ENCODE measurements around the gene THTPA.
A peak's percentile ranks its signal among the peaks of the same experiment; 100 is the strongest.
"Not testable (repeated sequence)": the region's sequence is repeated elsewhere in the genome, so short reads cannot be mapped to it uniquely, and the experiment has no call there.

THTPA gene

DNA sequence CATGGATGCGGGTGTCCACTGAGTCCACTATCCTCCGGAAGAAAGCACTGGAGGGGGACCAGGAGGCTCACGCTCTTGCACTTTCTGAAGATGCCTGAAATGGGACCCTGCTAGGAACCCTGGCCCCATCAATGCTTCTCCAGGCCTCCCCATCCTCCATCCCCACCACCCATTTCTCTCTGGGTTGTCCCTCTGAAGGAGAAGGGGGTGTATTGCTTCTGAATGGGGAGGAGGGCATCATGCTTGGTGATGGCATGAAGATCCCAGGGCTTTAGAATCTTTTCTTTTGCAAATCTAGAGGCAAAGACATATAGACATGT is 23.2 kb downstream of the THTPA start:
- no peak overlapping the region for H3K27ac ChIP-seq (ENCODE audit: low read depth, low read length)
- no peaks in the 10 kb centered on the region for H3K9me3 ChIP-seq (ENCODE audit: control insufficient read depth, insufficient read depth, low read depth, low read length)
- peaks cover 11% of the 10 kb centered on the region for H3K4me1 ChIP-seq (ENCODE audit: control insufficient read depth, insufficient read depth, low read length)
- H3K27me3 ChIP-seq (ENCODE audit: control insufficient read depth, insufficient read depth, low read length): peaks cover 50% of the 10 kb centered on the region
- peak overlapping the region; percentile 56; the same call in 1 of the 2 replicates for H3K4me3 ChIP-seq (ENCODE audit: low read depth, low read length)
- no peaks in the 10 kb centered on the region for H3K36me3 ChIP-seq (ENCODE audit: control insufficient read depth, insufficient read depth, low read length)
- no peak overlapping the region for H3K9ac ChIP-seq (ENCODE audit: low read length)

DNA sequence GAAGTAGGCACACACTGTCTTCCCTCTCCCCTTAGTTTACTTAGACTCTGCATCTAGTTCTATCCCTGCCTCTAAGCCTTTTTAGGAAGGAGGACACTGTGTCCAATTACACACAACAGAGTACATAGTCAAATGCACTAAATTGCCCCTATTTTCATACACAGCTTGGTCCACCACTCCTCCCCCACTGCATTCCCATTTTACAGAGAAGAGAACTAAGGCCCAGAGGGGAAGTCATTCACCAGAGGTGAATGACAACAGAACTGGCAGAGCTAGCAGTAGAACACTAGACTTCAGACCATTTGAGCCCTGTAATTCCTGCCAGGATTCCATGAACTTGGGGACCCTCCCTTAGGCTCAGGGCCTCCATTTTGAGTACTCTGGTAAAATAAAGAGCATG is 23.7 kb downstream of the THTPA start:
- Histone ChIP-seq H3K27ac (ENCODE audit: low read depth, low read length) (no peak overlapping the region), H3K9me3 (ENCODE audit: control insufficient read depth, insufficient read depth, low read depth, low read length) (no peaks in the 10 kb centered on the region), H3K27me3 (ENCODE audit: control insufficient read depth, insufficient read depth, low read length) (peaks cover 48% of the 10 kb centered on the region), H3K9ac (ENCODE audit: low read length) (no peak overlapping the region), H3K4me3 (ENCODE audit: low read depth, low read length) (no peak overlapping the region), H3K4me1 (ENCODE audit: control insufficient read depth, insufficient read depth, low read length) (peaks cover 11% of the 10 kb centered on the region), H3K36me3 (ENCODE audit: control insufficient read depth, insufficient read depth, low read length) (no peaks in the 10 kb centered on the region)

DNA sequence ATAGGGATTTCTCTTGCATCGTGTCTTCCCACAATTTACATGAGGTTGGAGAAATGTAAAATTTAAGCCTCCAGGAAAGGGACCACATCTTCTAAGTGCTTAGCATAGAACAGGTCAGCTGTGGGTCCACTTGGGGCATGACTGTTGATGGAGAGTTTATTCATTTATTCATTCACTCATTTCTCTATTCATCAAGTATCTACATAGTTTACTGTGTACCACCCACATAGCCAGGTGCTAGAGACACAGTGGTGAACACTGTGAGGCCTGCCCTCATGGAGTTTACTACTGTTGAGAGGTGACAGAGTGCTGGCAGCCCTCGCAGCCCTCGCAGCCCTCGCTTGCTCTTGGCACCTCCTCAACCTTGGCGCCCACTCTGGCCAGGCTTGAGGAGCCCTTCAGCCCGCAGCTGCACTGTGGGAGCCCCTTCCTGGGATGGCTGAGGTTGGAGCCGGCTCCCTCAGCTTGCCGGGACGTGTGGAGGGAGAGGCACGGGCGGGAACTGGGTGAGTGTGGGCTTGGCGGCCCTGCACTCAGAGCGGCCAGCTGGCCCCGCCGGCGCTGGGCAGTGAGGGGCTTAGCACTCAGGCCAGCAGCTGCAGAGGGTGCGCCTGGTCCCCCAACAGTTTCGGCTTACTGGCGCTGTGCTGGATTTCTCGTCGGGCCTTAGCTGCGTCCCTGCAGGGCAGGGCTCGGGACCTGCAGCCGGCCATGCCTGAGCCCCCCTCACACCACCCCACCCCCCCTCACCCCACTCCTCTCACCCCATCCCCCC is 24.3 kb downstream of the THTPA start:
- H3K27me3 ChIP-seq (ENCODE audit: control insufficient read depth, insufficient read depth, low read length): peaks cover 42% of the 10 kb centered on the region
- no peaks in the 10 kb centered on the region for H3K36me3 ChIP-seq (ENCODE audit: control insufficient read depth, insufficient read depth, low read length)

DNA sequence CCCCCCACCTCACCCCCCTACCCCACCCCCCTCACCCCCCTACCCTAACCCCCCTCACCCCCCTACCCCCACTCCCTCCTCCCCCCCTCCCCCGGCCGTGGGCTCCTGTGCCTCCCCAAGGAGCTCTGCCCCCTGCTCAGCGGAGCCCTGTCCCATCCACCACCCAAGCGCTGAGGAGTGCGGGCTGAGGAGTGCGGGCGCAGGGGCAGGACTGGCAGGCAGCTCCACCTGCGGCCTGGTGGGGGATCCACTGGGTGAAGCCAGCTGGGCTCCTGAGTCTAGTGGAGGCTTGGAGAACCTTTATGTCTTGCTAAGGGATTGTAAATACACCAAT is 24.8 kb downstream of the THTPA start:
- Histone ChIP-seq H3K9ac (ENCODE audit: low read length) (no peak overlapping the region), H3K36me3 (ENCODE audit: control insufficient read depth, insufficient read depth, low read length) (no peaks in the 10 kb centered on the region), H3K9me3 (ENCODE audit: control insufficient read depth, insufficient read depth, low read depth, low read length) (no peaks in the 10 kb centered on the region), H3K27me3 (ENCODE audit: control insufficient read depth, insufficient read depth, low read length) (peaks cover 37% of the 10 kb centered on the region), H3K4me1 (ENCODE audit: control insufficient read depth, insufficient read depth, low read length) (peaks cover 11% of the 10 kb centered on the region), H3K4me3 (ENCODE audit: low read depth, low read length) (no peak overlapping the region), H3K27ac (ENCODE audit: low read depth, low read length) (no peak overlapping the region)

More for the DNA sequence above, 24.3 kb downstream of the THTPA start:
- Histone ChIP-seq H3K9ac (ENCODE audit: low read length) (no peak overlapping the region), H3K27ac (ENCODE audit: low read depth, low read length) (no peak overlapping the region), H3K9me3 (ENCODE audit: control insufficient read depth, insufficient read depth, low read depth, low read length) (no peaks in the 10 kb centered on the region), H3K4me3 (ENCODE audit: low read depth, low read length) (no peak overlapping the region), H3K4me1 (ENCODE audit: control insufficient read depth, insufficient read depth, low read length) (peaks cover 11% of the 10 kb centered on the region)

DNA sequence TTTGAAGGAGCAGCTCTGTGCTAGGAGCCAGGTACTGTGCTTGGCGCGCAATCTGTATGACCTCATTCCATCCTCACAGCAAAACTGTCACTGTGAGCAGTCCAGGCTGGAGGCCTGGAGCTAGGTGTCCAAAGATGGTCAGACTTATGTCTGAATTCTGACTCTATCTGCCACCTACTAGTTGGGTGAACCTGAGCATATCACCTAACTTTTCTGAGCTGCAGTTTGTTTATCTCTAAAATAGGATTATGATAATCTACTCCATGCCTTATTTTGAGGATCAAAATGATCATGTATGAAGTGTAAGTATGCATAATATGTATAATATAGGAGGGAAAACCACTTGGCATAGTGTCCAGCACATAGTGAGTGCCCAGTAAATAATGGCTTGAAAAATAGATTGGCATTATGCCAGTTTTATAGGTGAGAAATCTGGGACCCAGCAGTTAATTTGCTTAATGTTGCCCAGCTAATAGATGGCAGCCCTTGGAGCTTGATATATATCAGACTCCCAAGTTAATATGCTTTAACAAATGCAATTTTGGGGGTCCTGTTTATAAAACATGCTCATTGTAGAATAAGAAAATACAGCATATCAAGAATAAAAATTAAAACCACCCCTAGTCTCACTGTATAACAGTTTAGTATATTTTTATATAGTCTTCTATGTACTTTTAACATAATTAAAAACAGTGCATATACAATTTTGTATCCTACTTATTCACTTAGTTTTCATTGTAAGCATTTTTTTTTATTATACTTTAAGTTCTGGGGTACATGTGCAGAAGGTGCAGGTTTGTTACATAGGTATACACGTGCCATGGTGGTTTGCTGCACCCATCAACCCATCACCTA is 27.1 kb downstream of the THTPA start:
- no peak overlapping the region for H3K27ac ChIP-seq (ENCODE audit: low read depth, low read length)
- peaks cover 14% of the 10 kb centered on the region for H3K27me3 ChIP-seq (ENCODE audit: control insufficient read depth, insufficient read depth, low read length)
- H3K9ac ChIP-seq (ENCODE audit: low read length): no peak overlapping the region
- H3K4me3 ChIP-seq (ENCODE audit: low read depth, low read length): no peak overlapping the region
- no peaks in the 10 kb centered on the region for H3K36me3 ChIP-seq (ENCODE audit: control insufficient read depth, insufficient read depth, low read length)
- peaks cover 4% of the 10 kb centered on the region; the same call in 1 of the 2 replicates for H3K4me1 ChIP-seq (ENCODE audit: control insufficient read depth, insufficient read depth, low read length)
- no peaks in the 10 kb centered on the region for H3K9me3 ChIP-seq (ENCODE audit: control insufficient read depth, insufficient read depth, low read depth, low read length)

DNA sequence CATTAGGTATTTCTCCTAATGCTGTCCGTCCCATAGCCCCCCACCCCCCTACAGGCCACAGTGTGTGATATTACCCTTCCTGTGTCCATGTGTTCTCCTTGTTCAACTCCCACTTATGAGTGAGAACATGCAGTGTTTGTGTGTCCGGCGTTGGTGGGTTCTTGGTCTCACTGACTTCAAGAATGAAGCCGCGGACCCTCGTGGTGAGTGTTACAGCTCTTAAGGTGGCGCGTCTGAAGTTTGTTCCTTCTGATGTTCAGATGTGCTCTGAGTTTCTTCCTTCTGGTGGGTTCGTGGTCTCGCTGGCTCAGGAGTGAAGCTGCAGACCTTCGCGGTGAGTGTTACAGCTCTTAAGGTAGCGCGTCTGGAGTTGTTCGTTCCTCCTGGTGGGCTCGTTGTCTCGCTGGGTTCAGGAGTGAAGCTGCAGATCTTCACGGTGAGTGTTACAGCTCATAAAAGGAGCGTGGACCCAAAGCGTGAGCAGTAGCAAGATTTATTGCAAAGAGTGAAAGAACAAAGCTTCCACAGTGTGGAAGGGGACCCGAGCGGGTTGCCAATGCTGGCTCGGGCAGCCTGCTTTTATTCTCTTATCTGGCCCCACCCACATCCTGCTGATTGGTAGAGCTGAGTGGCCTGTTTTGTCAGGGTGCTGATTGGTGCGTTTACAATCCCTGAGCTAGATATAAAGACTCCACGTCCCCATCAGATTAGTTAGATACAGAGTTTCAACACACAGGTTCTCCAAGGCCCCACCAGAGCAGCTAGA is 27.9 kb downstream of the THTPA start:
- not testable (repeated sequence) for H3K4me3 ChIP-seq (ENCODE audit: low read depth, low read length); H3K9ac ChIP-seq (ENCODE audit: low read length)

DNA sequence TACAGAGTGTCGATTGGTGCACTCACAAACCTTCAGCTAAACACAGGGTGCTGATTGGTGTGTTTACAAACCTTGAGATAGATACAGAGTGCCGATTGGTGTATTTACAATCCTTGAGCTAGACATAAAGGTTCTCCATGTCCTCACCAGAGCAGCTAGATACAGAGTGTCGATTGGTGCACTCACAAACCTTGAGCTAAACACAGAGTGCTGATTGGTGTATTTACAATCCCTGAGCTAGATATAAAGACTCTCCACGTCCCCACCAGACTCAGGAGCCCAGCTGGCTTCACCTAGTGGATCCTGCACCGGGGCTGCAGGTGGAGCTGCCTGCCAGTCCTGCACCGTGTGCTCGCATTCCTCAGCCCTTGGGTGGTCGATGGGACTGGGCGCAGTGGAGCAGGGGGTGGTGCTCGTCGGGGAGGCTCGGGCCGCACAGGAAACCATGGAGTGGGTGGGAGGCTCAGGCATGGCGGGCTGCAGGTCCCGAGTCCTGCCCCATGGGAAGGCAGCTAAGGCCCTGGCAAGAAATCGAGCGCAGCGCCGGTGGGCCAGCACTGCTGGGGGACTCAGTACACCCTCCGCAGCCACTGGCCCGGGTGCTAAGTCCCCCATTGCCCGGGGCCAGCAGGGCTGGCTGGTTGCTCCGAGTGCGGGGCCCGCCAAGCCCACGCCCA is 28.6 kb downstream of the THTPA start:
- not testable (repeated sequence) for H3K9me3 ChIP-seq (ENCODE audit: control insufficient read depth, insufficient read depth, low read depth, low read length); H3K4me3 ChIP-seq (ENCODE audit: low read depth, low read length); H3K4me1 ChIP-seq (ENCODE audit: control insufficient read depth, insufficient read depth, low read length); H3K27me3 ChIP-seq (ENCODE audit: control insufficient read depth, insufficient read depth, low read length); H3K27ac ChIP-seq (ENCODE audit: low read depth, low read length); H3K36me3 ChIP-seq (ENCODE audit: control insufficient read depth, insufficient read depth, low read length); H3K9ac ChIP-seq (ENCODE audit: low read length)

More for the DNA sequence above, 27.9 kb downstream of the THTPA start:
- H3K4me1 ChIP-seq (ENCODE audit: control insufficient read depth, insufficient read depth, low read length); H3K27me3 ChIP-seq (ENCODE audit: control insufficient read depth, insufficient read depth, low read length); H3K9me3 ChIP-seq (ENCODE audit: control insufficient read depth, insufficient read depth, low read depth, low read length); H3K27ac ChIP-seq (ENCODE audit: low read depth, low read length); H3K36me3 ChIP-seq (ENCODE audit: control insufficient read depth, insufficient read depth, low read length): not testable (repeated sequence)

DNA sequence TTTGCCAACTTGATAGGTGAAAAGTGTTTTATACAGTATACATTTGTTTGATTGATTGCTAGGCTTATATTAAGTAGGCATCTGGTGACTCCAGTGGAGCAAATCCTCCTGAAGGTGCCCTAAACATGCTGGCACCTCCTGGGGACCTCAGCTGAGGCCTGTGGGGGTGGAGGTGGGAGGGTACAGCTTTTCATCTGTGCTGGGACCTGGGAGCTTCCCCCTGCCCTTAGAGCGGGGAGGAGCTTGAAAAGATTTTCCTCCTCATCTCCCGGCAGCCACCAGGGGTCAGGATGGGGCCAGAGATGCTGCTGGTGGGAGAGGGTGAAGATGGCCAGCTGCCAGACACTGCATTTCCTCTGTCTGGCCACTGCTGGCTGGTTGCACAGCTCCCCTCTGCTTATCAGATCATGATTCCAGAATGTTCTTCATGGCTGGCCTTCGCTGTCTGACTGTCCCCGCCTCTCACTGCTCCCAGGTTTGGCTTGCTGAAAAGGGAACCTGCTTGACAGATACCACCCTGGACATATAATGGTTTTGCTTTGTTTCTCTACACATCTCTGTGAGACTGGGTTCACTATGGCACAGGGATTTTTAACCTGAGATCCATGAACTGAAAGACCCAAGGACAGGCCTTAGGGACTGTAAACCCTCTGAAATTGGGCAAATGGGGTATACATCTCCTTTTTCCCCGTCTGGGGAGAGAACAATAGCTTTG is 33.0 kb downstream of the THTPA start:
- H3K27me3 ChIP-seq (ENCODE audit: control insufficient read depth, insufficient read depth, low read length): no peaks in the 10 kb centered on the region
- no peak overlapping the region for H3K27ac ChIP-seq (ENCODE audit: low read depth, low read length)
- H3K4me1 ChIP-seq (ENCODE audit: control insufficient read depth, insufficient read depth, low read length): 0 out of 2 replicates have a peak, but pooled peaks cover 2% of the 10 kb centered on the region
- H3K4me3 ChIP-seq (ENCODE audit: low read depth, low read length): no peak overlapping the region
- H3K9me3 ChIP-seq (ENCODE audit: control insufficient read depth, insufficient read depth, low read depth, low read length): no peaks in the 10 kb centered on the region
- no peak overlapping the region for H3K9ac ChIP-seq (ENCODE audit: low read length)
- no peaks in the 10 kb centered on the region for H3K36me3 ChIP-seq (ENCODE audit: control insufficient read depth, insufficient read depth, low read length)

DNA sequence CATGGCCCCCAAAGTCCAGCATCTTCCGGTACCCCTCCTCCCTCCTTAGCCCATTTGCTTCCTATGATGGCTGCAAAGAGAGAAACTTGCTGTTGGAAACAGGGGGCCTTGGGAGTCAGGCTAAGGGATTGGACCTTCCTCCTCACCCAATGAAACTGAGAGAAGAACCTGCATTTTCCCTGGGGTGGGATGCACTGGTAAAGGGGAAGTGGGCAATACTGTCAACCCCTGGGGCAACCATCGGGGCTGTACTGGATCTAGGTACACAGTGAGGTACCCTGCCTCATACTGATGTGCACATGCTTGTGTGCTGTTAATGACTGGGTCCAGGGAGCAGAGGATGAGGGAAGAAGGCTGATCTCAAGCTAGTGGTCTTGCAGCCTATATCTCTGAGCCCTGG is 33.5 kb downstream of the THTPA start:
- H3K4me1 ChIP-seq (ENCODE audit: control insufficient read depth, insufficient read depth, low read length): 0 out of 2 replicates have a peak, but pooled peaks cover 2% of the 10 kb centered on the region
- H3K9ac ChIP-seq (ENCODE audit: low read length): no peak overlapping the region
- H3K27me3 ChIP-seq (ENCODE audit: control insufficient read depth, insufficient read depth, low read length): no peaks in the 10 kb centered on the region
- no peaks in the 10 kb centered on the region for H3K9me3 ChIP-seq (ENCODE audit: control insufficient read depth, insufficient read depth, low read depth, low read length)
- no peak overlapping the region for H3K27ac ChIP-seq (ENCODE audit: low read depth, low read length)
- no peaks in the 10 kb centered on the region for H3K36me3 ChIP-seq (ENCODE audit: control insufficient read depth, insufficient read depth, low read length)
- H3K4me3 ChIP-seq (ENCODE audit: low read depth, low read length): no peak overlapping the region

DNA sequence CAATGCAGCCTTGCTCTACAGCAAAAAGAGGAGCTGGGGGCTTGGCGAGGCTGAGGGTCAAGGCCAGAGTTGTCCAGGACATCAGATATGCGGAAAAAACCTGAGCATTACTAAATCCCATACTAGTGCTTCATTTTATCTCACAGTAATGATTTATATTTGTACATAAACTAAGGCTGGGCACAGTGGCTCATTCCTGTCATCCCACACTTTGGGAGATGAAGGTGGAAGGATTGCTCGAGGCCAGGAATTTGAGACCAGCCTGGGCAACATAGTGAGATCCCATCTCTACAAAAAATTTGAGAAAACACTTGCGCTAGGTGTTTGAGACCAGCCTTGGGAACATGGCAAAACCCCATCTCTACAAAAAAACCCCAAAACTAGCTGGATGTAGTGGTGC is 34.1 kb downstream of the THTPA start:
- Histone ChIP-seq H3K9me3 (ENCODE audit: control insufficient read depth, insufficient read depth, low read depth, low read length) (no peaks in the 10 kb centered on the region), H3K27me3 (ENCODE audit: control insufficient read depth, insufficient read depth, low read length) (no peaks in the 10 kb centered on the region), H3K4me1 (ENCODE audit: control insufficient read depth, insufficient read depth, low read length) (0 out of 2 replicates have a peak, but pooled peaks cover 2% of the 10 kb centered on the region), H3K36me3 (ENCODE audit: control insufficient read depth, insufficient read depth, low read length) (no peaks in the 10 kb centered on the region), H3K4me3 (ENCODE audit: low read depth, low read length) (no peak overlapping the region), H3K9ac (ENCODE audit: low read length) (no peak overlapping the region), H3K27ac (ENCODE audit: low read depth, low read length) (no peak overlapping the region)

Data from HUES6 (cell line).